Measurements from ENCODE around the gene MPO.

GRCh38 chr17:58276423-58276822 lies 4.3 kb downstream of the MPO start:
- TF ChIP-seq EGR1 (IDR thresholded peaks at IDR 0.05; ENCODE audit: low read depth in 2 of 2) = no peak
- no peak for TF ChIP-seq JUND (IDR thresholded peaks at IDR 0.05)
- no peak for TF ChIP-seq CTCF (IDR thresholded peaks at IDR 0.05; ENCODE audit: low read depth, low read length, missing input control)
- no peak for TF ChIP-seq YY1 (IDR thresholded peaks at IDR 0.05)
- TF ChIP-seq REST (IDR thresholded peaks at IDR 0.05) = no peak
- TF ChIP-seq MAX (IDR thresholded peaks at IDR 0.05) = no peak
- no peak for TF ChIP-seq TAF1 (conservative IDR thresholded peaks at IDR 0.05)
- no peak for TF ChIP-seq SP1 (IDR thresholded peaks at IDR 0.05)
- TF ChIP-seq ZBTB33 (IDR thresholded peaks at IDR 0.05) = no peak
- no peak for TF ChIP-seq RAD21 (IDR thresholded peaks at IDR 0.05)
- no peak for TF ChIP-seq RXRA (IDR thresholded peaks at IDR 0.05)

All from liver (tissue), 3 donors.